GM18519 (cell line): ENCODE results near the gene APP.
A peak's percentile ranks its signal among the peaks of the same experiment; 100 is the strongest.
"Not testable (repeated sequence)": the region's sequence is repeated elsewhere in the genome, so short reads cannot be mapped to it uniquely, and the experiment has no call there.

Source experiments
- ATAC-seq: cut with Tn5 transposase; IDR thresholded peaks from one replicate; pipeline ENCODE4 v1.9.1; 2021; ENCODE audit warnings: mild to moderate bottlenecking, moderate library complexity; ENCODE audit not compliant: unreplicated experiment, low FRiP score

APP gene

DNA sequence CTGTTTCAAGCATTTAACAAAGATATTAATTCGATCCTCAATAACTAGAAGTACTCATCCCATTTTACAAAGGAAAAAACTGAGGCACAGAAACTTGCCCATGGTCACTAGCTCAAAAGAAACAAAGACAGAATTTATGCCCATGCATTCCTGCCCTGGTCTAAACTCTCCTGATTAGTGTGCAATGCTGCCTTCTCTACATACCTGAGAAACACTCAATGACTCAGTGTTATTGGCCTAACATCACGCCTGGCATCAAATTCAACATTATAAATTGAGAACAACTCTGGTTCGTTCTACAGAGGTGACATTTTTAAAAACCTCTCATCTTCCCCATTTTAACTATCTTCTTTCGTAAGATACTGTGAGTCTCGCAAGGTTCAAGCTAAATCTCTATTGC lies 5.2 kb downstream of the APP start:
- no peak for ATAC-seq

DNA sequence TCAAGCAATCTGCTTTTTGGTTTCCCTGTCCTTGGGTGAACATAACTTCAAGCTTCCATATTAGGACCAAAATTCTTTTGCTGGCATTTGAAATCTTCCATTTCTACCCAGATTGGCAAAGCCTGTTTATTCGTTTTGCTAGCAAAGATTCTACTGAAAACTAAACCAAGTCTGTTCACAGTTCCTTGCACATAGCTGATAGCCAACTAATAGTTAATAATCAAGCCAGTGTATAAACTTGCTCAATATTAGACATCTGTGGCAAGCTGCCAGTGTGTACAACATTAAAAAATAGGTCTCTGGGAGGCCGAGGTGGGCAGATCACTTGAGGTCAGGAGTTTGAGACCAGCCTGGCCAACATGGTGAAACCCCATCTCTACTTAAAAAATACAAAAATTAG lies 6.3 kb downstream of the APP start:
- no peak for ATAC-seq

DNA sequence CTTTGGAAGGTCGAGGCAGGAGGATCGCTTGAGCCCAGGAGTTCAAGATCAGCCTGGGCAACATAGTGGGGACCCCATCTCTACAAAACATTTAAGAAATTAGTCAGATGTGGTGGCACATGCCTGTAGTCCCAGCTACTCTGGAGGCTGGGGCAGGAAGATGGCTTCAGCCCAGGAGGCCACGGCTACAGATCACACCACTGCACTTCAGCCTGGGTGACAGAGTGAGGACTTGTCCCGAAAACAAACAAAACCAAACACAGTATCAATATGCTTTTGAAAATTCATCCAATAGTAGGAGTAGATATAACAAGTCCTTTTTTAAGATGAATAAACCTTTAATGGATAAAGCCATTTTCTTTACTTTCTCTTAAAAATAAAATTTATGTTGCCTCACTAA lies 8.5 kb downstream of the APP start:
- no peak for ATAC-seq

DNA sequence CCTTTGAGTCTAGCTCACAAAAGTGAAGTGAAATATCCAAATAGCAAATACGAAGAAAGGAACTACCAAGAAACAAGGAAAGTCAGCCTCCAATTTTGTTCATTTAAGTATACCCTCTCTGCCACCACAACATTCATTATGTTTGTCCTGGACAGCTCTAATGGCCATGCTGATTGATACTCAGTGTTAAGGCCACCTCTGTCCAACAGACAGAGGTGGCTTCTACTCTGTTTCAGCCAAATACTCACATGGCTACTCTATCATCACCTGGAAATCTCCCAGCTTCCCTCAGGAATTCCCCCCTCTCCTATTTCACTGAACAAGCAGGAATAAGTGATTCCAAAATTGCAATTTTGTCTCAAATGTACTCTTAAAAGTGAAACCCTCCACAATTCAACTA lies 10.7 kb downstream of the APP start:
- ATAC-seq = no peak

DNA sequence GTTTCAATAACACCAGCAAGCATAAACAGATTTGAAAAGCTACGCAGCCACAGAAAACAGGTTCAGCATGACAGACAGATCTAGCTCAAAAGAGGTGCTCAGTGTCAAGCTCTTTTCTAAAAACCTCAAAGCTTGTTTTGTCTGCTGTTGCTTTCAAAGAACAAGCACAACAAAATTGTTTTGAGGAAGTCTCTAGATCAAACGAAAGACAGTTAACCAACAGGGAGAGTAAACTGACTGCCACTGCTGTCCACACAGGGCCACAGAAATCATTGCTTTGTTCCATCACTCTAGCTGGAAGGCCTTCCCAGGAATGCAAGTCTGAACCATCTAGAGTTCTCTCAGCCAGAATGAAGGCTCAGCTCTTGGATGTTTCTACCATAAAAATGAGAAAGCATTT lies 12.8 kb downstream of the APP start:
- ATAC-seq = no peak

DNA sequence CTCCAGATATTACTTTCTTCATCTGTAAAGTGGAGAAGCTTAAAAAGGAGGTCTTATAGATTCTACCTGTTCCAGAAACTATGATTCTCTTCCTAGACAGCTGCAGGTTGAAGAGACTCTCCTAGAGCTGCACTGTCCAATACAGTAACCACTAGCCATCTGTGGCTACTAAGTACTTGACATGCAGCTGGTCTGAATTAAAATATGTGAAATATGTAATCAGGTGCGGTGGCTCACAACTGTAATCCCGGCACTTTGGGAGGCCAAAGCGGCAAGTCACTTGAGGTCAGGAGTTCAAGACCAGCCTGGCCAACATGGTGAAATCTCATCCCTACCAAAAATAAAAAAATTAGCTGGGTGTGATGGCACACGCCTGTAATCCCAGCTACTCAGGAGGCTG lies 15.8 kb downstream of the APP start:
- ATAC-seq = no peak

DNA sequence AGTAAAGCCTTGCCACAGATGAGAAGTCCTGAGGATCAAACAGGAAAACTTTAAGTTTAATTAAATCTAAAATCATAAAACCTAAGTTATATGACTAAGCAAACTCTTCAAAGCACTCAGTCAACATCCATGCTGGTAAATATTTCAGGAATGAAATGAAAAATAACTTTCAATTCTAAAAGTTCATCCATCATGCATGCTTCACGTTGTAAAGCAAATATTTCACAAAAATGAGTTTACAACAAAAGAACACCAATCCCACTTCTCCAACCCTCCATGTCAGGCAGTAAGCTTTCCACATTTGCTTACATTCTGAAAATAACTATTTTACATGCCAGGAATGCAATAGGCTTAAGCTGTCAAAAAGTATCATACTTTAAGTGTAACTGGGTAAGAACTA lies 16.8 kb downstream of the APP start:
- ATAC-seq = no peak

DNA sequence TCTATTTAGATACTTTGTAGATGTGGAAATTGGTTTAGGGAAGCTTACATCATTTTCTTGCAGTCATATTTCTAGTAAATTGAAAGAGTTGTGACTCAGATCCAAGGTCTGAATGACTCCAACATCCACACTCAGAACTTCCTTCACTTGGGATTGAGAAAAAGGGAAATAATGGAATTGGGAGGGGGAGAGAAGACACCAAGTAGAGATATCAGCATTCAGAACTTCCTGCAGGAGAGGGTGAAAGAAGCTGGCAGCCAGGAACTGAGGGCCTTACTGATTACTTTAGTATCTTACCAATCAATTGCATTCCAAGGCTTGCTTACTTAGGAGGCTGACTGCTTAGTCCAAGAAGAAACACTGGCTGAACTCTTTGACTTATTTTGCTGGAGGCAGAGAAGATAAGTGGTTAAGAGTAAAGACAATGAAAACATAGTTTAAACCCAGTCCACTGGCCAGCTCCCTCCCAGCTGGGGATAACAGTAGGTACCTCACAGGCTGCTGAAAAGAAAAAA lies 21.7 kb downstream of the APP start:
- ATAC-seq = no peak

DNA sequence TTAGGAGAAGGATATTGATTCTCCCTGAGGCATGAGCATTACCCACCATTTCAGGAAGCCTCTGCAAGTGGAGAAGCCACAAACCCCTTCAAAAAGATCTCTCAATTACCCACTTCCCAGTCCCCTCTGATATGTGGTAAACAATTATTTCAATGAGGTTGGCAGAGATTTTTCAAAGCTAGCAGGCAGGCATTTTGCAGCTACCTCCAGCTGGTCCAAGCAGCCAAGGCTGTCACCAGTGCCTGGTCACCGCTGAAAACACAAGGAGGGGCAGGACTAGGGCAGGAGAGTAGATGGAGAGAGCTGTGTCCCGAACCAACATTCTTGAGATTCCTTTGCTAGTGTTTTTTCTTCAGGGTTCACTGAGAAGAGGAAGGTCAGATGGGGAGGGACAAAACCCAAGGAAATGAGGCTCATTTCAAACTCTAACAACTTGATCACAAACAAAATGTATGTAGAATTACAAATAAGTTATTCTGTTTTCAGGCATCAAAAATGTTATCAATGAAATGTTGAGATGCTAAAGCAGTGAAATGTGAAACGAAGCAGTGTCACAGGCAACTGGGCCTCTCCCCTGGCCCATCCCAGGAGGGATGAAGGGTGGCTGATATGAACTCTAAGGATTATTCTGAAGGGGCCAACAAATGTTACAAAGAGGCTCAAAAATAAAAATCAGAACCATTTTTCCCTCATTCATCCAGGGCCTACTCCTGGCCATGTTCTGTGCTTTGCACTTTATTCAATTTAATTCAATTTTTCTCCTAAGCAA lies 22.3 kb downstream of the APP start:
- ATAC-seq = no peak

DNA sequence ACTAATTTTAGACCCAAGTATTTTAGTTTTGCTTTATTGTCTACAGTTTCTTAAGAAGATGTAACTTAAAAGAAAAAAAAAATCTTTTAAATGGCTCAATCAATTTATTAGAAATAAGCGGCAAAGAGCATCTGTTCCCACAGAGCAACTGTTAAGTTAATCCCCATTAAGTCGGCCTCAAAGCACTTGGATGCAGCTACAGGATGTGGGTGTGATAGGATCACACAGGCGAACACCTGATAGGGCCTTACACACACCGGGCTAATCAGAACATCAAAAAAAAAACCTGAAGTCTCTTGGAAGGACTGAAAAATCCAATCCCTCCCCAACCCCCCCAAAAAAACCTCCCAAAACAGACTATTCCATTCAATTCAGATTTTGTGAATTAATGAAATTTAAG lies 23.0 kb downstream of the APP start:
- ATAC-seq = no peak

DNA sequence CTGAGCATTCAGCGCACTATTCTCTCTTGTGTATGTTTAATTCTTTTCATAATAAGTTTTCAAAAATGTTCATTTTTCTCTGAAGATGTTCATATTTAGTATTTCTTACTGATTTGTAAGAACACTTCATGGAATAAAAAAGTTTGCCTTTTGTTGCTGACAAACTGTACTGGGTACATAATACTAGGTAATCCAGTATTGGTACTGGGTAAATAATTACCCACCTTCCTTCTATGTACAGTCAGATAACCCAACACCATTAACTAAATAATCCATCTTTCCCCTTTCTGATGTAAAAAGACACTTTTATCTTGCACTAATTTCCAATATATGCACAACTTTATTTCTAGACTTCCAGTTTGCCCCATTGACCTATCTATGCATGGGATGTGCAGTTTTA lies 23.9 kb downstream of the APP start:
- no peak for ATAC-seq

DNA sequence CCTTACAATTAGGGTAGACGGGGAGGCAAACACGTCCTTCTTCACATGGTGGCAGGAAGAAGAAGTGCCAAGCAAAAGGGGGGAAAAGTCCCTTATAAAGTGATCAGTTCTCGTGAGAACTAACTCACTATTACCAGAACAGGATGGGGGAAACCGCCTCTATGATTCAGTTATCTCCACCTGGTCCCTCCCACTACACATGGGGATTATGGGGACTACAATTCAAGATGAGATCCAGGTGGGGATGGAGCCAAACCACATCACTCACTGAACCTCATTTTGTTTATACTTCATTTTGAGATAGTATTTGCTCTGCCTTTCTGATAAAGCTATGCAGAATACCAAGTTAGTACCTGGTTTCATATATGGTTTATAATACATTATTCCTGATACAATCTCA lies 26.5 kb downstream of the APP start:
- ATAC-seq = no peak

DNA sequence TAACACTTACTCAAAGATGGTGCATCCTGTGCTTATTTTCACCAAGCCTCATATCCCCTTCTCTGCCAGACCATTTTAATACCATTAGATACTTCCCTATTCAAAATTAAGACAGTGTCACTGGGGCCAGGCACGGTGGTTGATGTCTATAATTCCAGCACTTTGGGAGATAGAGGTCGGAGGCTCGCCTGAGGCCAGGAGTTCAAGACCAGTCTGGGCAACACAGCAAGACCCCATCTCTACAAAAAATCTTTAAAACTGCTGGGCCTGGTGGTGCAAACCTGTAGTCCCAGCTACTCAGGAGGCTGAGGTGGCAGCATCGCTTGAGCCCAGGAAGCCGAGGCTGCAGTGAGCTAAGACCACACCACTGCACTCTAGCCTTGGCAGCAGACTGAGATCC lies 28.2 kb downstream of the APP start:
- no peak for ATAC-seq

DNA sequence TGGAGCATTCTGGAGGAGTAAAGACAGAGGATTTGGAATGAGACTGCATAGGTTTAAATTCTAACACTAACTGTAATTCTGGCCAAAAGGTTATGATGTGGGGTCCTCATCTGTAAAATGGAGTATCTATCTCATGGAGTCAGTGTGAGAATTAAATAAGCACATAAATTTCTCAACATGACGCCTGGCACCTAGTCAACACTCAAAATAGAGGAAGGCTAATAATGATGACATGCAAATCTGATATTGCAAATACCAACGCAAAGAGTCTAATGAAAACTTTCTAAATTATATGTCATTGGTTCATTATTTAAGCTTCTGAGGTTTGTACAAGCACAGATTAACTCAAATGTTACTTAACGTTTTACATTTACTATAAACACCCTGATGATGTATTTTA lies 29.6 kb downstream of the APP start:
- ATAC-seq = no peak

DNA sequence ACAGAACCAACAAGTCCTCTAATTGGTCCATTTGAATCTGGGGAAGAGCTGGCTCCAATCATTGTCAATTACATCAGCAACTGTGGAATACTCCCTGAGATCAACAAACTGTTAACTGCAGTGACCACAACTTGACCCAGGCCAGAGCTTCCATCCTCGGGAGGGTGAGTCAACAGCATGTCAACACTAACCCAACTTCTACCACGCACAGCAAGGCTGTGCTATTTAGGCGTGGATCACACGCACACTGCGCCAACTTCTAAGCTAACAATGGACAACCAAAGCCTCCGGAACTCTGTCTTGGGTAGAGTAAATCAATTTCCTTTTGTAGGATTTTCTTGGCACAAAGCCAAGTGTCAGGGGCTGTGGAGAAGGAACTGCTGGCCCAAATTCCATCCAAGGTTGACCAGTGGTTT lies 30.4 kb downstream of the APP start:
- ATAC-seq = no peak

DNA sequence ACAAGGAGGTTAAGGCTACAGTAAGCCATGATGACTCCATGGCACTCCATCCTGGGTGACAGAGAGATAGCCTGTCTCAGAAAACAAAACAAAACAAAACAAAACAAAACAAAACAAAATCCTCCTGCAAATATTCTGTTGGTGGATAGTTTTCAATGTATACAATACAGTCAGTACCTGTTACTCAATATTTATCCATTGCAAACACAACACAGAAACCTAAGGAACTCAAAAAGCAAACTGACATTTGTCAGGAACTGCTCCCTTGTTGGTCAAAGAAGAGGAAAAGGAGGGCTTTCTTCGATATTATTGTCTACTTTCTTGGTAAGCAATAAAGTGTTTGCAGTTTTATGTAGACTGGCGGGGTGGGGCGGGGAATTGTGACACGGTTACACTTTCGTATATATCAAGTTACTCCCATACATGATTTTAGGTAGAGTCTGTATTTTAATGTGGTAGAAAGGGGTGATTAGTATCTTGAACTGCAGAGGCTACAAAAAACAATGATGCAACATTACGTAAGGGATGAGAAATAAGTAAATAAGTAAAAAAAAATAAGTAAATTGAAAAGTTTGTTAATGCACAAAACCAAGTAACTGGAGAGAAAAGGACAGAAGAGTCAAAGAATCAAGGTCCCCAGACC lies 31.8 kb downstream of the APP start:
- ATAC-seq = no peak

DNA sequence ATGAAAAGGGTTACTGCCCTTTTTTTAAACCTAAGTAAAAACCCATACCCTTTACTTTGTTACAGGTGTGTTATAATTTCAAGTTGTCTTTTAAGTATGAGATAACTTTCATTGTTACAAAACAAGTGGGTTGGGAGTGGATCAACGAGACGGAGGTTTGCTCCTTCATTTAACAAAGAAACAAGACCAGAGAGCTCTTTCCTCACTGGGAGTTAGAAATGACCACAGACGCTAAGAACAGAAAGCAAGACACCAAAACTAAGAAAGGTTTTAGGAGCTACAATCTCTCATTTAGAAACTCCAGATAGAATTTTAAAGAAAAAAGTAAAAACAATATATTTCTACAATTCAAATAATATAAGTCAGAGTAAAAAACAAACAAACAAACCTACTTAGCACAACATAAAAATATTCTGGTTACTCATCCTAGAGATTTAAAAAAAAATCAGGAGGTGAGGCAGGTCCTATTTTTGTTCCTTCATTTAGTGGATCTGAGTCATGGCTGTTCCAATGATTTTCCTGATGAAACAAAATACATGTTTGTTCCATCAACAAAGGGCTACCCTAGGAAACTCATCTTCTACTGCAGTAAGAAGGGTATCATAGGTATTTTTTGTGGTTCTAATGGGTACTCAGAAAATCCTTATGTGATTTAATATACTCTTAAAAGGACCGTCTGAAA lies 33.0 kb downstream of the APP start:
- ATAC-seq = no peak

DNA sequence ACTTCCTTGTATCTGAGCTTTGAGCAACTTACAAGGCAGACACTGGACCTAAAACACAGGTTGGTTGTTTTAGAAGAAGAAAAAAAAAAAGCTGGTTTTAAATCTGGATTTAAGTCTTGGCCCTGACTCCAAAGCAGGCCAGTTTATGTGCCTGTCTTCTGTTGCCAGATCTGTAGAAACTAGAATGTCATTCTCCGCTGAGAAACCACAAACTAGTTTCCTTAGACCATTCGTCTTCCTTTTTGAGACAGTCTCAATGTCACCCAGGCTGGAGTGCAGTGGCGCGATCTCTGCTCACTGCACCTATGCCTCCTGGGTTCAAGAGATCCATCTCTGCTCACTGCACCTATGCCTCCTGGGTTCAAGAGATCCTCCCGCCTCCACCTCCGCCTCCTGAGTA lies 33.9 kb downstream of the APP start:
- ATAC-seq = peak; percentile 92

DNA sequence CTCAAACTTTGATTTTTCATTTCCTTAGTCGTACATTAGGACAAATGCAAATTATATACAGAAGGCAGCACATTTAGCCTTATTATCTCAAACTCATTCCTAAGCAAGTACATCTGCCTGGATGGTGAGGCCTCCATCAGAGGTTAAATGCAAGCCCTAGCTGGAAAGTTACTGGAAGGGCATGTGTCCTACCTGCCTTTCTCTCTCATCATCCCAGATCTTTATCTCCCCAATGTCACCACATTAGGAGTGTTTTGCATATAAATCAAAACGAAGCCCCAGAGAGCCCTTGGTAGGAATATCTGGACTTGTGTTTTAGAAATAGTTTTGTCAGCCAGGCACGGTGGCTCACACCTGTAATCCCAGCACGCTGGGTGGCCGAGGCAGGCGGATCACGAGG lies 35.0 kb downstream of the APP start:
- no peak for ATAC-seq

DNA sequence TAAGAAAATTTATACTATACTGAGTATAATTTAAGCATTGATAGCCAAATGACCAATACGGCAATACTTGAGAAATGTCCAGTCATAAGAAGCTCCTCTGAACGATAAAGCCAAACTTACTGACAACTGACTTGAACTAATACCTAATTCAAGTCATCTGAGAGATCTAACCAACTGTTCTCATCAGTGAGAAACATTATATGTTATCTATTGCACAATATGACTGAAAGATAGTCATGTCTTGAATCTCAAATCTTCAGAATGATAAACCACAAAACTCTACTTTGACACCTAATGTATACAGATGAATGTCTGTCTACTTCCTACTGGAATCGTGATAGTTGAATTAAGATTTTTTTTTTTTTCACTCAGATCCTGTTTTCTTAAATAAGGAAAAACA lies 39.0 kb downstream of the APP start:
- no peak for ATAC-seq

DNA sequence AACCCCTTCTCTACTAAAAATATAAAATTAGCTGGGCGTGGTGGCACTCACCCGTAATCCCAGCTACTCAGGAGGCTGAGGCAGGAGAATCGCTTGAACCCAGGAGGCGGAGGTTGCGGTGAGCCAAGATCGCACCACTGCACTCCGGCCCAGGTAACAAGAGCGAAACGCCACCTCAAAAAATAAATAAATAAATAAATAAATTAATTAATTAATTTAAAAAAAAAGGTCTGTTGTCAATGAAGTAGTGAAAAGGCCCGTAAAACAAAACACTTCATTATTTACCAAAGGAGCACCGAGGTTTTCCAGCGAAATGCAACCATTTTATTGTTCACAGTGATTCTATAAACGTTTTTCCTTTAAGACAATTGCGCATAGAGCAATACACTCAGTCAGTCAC lies 39.5 kb downstream of the APP start:
- ATAC-seq = not testable (repeated sequence)
